Body of pancreas (tissue), 4 donors: ENCODE data around the gene RDH8.

ENCODE experiments used
- CTCF ChIP-seq, 7 experiments: fragments of 450-650 bp in 4 of 7; fragments of 200-600 bp in 3 of 7; sonication (generic) in 3 of 7; IDR thresholded peaks; one replicate each; pipeline ENCODE4 v1.5.1; 2016 to 2019; ENCODE audit warnings: antibody characterized with exemption in 7 of 7
- POLR2A ChIP-seq, 3 donors: fragments of 450-650 bp; IDR thresholded peaks; one replicate each; pipeline ENCODE4 v1.6.1; 2016; ENCODE audit warnings: antibody characterized with exemption in 3 of 3, mild to moderate bottlenecking in 2 of 3

- TF ChIP-seq POLR2A (IDR thresholded peaks at IDR 0.05) (no peak), CTCF (IDR thresholded peaks at IDR 0.05) (no peak)
Observed at GRCh38 chr19:9989504-9989903, 23.8 kb upstream of the RDH8 start.
